Measurements from ENCODE around the gene ZNF423. TPM values are rescaled to one million over a fixed set of nuclear protein-coding genes. Genes with fewer than 3 reads are reported as not detected.

Gene ZNF423
- total RNA-seq, 2 experiments from 2014 or later, result not detected

GRCh38 chr16:49562228-49562627, 293.7 kb downstream of the ZNF423 start:
- ChIA-PET CTCF (interaction anchor here (1.6 kb wide), 1 partner anchor 31 kb away, joined by 4 read pairs; no protein-coding TSS in a partner anchor), POLR2A (no interaction called here)
- Mint-ChIP-seq H3K4me1 (ENCODE audit: low read depth) (no peaks in the 10 kb centered on the region), H3K36me3 (ENCODE audit: low read depth) (no peaks in the 10 kb centered on the region), H3K27ac (no peak overlapping the region), H3K9me3 (no peaks in the 10 kb centered on the region), H3K27me3 (no peaks in the 10 kb centered on the region), H3K4me3 (no peak overlapping the region)
- intact Hi-C loops (cut with micrococcal nuclease), result no loop called here
- no peak for DNase-seq
- no peak for TF ChIP-seq CTCF (IDR thresholded peaks at IDR 0.05)
- no peak for ATAC-seq

GRCh38 chr16:49560004-49560830, 295.7 kb downstream of the ZNF423 start:
- Mint-ChIP-seq H3K27ac (no peak overlapping the region), H3K4me1 (ENCODE audit: low read depth) (no peaks in the 10 kb centered on the region), H3K27me3 (no peaks in the 10 kb centered on the region), H3K4me3 (no peak overlapping the region), H3K36me3 (ENCODE audit: low read depth) (no peaks in the 10 kb centered on the region), H3K9me3 (no peaks in the 10 kb centered on the region)
- no peak for TF ChIP-seq CTCF (IDR thresholded peaks at IDR 0.05)
- POLR2A ChIA-PET, result no interaction called here
- ATAC-seq (no peak), DNase-seq (no peak)
- CTCF ChIA-PET, result no interaction called here
- intact Hi-C loops (cut with micrococcal nuclease), result no loop called here

- DNase-seq (no peak), ATAC-seq (no peak)
- H3K4me1 Mint-ChIP-seq (ENCODE audit: low read depth), result no peaks in the 10 kb centered on the region
- no peak overlapping the region for H3K4me3 Mint-ChIP-seq
- POLR2A ChIA-PET, result no interaction called here
- TF ChIP-seq CTCF (IDR thresholded peaks at IDR 0.05), result no peak
- H3K9me3 Mint-ChIP-seq, result no peaks in the 10 kb centered on the region
- H3K27ac Mint-ChIP-seq, result no peak overlapping the region
- H3K27me3 Mint-ChIP-seq, result no peaks in the 10 kb centered on the region
- no peaks in the 10 kb centered on the region for H3K36me3 Mint-ChIP-seq (ENCODE audit: low read depth)
- CTCF ChIA-PET, result no interaction called here
- intact Hi-C loops (cut with micrococcal nuclease), result no loop called here
These were observed 296.7 kb downstream of the ZNF423 start for GRCh38 chr16:49559242-49559641.

DNA sequence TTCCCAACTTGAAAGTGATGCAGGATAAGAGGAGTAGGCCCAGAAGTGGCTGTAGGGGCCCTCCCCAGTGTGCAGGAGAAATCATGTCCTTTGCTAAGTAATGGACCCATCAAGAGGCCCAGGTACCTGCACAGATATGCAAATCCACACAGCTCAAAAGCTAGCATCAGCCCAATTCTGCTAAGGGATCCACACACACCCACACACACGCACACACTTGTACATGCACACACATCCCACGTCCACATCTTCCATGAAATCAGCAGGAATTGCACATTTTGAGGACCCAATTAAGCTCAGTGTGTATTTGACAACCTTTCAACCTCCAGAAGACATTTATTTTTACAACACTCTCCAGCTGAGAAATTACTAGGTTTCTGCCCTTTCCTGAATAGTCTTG, 297.5 kb downstream of the ZNF423 start:
- CTCF ChIA-PET, result no interaction called here
- intact Hi-C loops (cut with micrococcal nuclease), result no loop called here
- no peaks in the 10 kb centered on the region for H3K27me3 Mint-ChIP-seq

More for the DNA sequence above, 297.5 kb downstream of the ZNF423 start:
- POLR2A ChIA-PET, result interaction anchor here (1.1 kb wide), 1 partner anchor 38 kb away, joined by 4 read pairs; no protein-coding TSS in a partner anchor
- H3K9me3 Mint-ChIP-seq, result no peaks in the 10 kb centered on the region
- no peak for TF ChIP-seq CTCF (IDR thresholded peaks at IDR 0.05)
- no peaks in the 10 kb centered on the region for H3K4me1 Mint-ChIP-seq (ENCODE audit: low read depth)
- ATAC-seq (no peak), DNase-seq (no peak)
- no peak overlapping the region for H3K27ac Mint-ChIP-seq
- H3K36me3 Mint-ChIP-seq (ENCODE audit: low read depth), result no peaks in the 10 kb centered on the region
- no peak overlapping the region for H3K4me3 Mint-ChIP-seq

All from activated CD8-positive, alpha-beta T cell treated with anti-CD3 and anti-CD28 coated beads for 36 hours (primary cell).